ENCODE results near the gene P3R3URF. TPM values are rescaled to one million over a fixed set of nuclear protein-coding genes. Genes with fewer than 3 reads are reported as not detected.
A peak's percentile ranks its signal among the peaks of the same experiment; 100 is the strongest.

The P3R3URF gene
- total and polyA plus RNA-seq, 9 of the 15 experiments (the other 6 are each of a cell fraction or from before 2014, with no cell fraction given): not detected

GRCh38 chr1:46131712-46132528, 44.4 kb downstream of the P3R3URF start (continued):
- no peak for TF ChIP-seq ZNF311 (CRISPR knock-in tag; IDR thresholded peaks at IDR 0.05)
- no peak for TF ChIP-seq BACH1 (tag; IDR thresholded peaks at IDR 0.05)
- TF ChIP-seq HBP1 (CRISPR knock-in tag; IDR thresholded peaks at IDR 0.05): no peak
- TF ChIP-seq ZBTB49 (CRISPR knock-in tag; IDR thresholded peaks at IDR 0.05; ENCODE audit: borderline replicate concordance): no peak
- TF ChIP-seq GATA2 (CRISPR knock-in tag; IDR thresholded peaks at IDR 0.05): no peak
- TF ChIP-seq HINFP (tag; conservative IDR thresholded peaks at IDR 0.05; ENCODE audit: low read depth): peak; percentile 69
- TF ChIP-seq CBFA2T3 (IDR thresholded peaks at IDR 0.05): no peak
- no peak for TF ChIP-seq HDAC2 (IDR thresholded peaks at IDR 0.05)
- TF ChIP-seq JUND (IDR thresholded peaks at IDR 0.05; ENCODE audit: borderline replicate concordance, low read depth, low read length): 0 out of 2 replicates have a peak, but pooled peaks have one; percentile 34
- no peak for TF ChIP-seq JUND (tag; IDR thresholded peaks at IDR 0.05; ENCODE audit: borderline replicate concordance, low read depth, low read length)
- TF ChIP-seq ZBTB1 (CRISPR knock-in tag; IDR thresholded peaks at IDR 0.05; ENCODE audit: borderline replicate concordance, low read depth): 0 out of 2 replicates have a peak, but pooled peaks have one; percentile 15
- TF ChIP-seq HDAC3 (IDR thresholded peaks at IDR 0.05; ENCODE audit: borderline replicate concordance, partially characterized antibody): no peak
- TF ChIP-seq ZFP91 (CRISPR knock-in tag; IDR thresholded peaks at IDR 0.05): no peak
- no peak for TF ChIP-seq COPS2 (conservative IDR thresholded peaks at IDR 0.05)
- TF ChIP-seq SUPT5H (IDR thresholded peaks at IDR 0.05): no peak
- TF ChIP-seq E2F3 (CRISPR knock-in tag; IDR thresholded peaks at IDR 0.05): no peak
- TF ChIP-seq KDM5B (IDR thresholded peaks at IDR 0.05; ENCODE audit: insufficient replicate concordance, low read depth, low read length): no peak
- TF ChIP-seq ZNF212 (CRISPR knock-in tag; IDR thresholded peaks at IDR 0.05): no peak
